Measurements from ENCODE around the gene KRT17.

The KRT17 gene

DNA sequence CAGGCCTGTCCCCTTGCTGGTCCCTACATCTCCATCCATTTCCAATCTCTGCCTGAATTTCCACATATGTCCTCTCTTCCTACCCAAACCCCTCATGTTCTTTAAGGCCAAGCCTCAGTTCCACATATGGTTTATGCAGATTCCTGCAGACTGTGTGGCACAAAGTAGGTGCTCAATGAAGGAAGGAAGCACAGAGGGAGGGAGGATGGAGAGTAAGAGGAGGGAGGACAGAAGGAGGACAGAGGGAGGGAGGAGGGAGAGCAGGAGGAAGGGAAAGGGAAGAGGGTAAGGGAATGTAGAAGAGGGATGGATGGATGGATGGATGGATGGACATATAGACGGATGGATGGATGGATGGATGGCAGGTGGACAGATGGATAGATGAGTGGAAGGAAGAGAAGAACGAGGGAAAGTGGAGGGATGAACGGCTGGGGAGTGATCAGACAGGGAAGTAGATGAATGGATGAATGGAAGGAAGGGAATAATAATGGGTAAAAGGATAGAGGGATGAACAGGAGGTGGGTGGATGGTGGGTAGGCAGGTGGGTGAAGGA lies 29.9 kb downstream of the KRT17 start:
- H3K4me3 ChIP-seq (ENCODE audit: low read length): no peak overlapping the region
- TF ChIP-seq, protein P1, sequence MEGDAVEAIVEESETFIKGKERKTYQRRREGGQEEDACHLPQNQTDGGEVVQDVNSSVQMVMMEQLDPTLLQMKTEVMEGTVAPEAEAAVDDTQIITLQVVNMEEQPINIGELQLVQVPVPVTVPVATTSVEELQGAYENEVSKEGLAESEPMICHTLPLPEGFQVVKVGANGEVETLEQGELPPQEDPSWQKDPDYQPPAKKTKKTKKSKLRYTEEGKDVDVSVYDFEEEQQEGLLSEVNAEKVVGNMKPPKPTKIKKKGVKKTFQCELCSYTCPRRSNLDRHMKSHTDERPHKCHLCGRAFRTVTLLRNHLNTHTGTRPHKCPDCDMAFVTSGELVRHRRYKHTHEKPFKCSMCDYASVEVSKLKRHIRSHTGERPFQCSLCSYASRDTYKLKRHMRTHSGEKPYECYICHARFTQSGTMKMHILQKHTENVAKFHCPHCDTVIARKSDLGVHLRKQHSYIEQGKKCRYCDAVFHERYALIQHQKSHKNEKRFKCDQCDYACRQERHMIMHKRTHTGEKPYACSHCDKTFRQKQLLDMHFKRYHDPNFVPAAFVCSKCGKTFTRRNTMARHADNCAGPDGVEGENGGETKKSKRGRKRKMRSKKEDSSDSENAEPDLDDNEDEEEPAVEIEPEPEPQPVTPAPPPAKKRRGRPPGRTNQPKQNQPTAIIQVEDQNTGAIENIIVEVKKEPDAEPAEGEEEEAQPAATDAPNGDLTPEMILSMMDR (conservative IDR thresholded peaks at IDR 0.05; ENCODE audit: low read depth, low read length): no peak
- DNase-seq (ENCODE audit: low read depth): no peak

DNA sequence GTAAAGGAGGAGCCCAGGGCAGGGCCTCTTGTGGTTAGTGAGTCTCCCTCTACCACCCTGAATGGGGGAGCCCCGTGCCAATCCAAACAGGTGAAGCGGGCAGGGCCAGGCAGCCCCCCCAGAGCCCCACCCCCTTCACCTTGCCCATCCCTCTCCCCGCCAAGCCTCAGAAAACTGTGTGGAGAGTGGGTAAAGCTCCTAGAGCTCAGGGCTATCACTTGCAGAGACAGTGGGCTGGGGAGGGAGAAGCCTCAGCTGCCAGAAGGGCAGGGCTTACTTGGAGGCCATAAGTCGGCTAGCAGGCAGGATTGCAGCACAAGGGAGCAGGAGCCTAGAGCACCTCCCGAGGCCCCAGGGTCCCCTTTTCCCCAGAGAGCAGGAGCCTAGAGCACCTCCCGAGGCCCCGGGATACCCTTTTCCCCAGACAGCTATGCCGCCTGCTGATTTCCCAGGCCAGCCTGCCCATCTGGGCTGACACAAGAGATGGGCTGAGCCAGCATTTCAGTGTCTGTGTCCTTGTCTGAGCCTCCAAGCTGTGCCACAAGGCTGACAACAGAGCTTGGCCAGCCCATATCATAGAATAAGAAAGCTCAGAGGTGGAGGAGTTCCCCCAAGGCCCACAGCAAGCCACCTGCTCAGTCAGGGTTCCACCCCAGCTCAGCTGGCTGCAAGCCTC lies 30.9 kb downstream of the KRT17 start:
- TF ChIP-seq, protein P1 (conservative IDR thresholded peaks at IDR 0.05; ENCODE audit: low read depth, low read length): no peak
- H3K4me3 ChIP-seq (ENCODE audit: low read length): no peak overlapping the region
- no peak for DNase-seq (ENCODE audit: low read depth)

DNA sequence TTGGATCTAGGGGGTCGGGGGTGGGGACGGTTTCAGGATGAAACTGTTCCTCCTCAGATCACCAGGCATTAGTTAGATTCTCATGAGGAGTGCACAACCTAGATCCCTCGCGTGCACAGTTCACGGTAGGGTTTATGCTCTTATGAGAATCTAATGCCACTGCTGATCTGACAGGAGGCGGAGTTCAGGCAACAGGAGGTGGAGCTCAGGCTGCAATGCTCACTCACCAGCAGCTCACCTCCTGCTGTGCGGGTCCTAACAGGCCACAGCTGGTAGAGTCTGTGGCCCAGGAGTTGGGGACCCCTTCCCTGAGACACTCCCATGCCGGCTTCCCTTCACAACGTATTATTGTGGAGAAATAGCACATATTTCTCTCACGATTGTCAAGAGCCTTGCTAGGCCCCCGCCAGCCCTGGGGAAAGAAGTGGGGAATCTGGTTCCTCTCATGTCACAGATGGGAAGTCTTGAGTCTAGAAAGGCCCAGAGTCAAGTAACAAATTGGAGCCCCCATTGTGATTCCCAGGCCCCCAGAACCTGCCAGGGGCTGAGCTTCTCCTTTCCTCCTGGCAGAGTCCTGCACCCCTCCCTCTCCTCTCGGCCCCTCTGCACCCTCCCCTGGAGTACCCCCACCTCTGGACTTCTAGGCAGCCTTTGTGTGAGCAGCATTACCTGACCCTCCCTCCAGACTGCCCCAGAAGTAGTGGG lies 31.6 kb downstream of the KRT17 start:
- TF ChIP-seq, protein P1 (conservative IDR thresholded peaks at IDR 0.05; ENCODE audit: low read depth, low read length): no peak
- no peak overlapping the region for H3K4me3 ChIP-seq (ENCODE audit: low read length)
- DNase-seq (ENCODE audit: low read depth): no peak

DNA sequence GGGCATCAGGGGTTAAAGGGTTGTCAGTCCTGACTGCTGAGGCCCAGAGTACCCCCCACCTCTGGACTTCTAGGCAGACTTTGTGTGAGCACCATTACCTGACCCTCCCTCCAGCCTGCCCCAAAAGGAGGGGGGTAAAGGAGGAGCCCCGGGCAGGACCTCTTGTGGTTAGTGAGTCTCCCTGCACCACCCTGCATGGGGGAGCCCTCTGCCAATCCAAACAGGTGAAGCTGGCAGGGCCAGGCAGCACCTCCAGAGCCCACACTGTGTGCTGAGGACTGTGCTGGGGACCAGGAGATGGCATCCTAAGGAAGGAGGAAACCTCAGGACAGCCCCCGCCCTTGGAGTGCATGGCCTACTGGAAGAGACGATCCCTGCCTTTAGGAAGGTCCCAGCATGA lies 35.1 kb downstream of the KRT17 start:
- no peak overlapping the region for H3K4me3 ChIP-seq (ENCODE audit: low read length)
- no peak for DNase-seq (ENCODE audit: low read depth)
- TF ChIP-seq, protein P1 (conservative IDR thresholded peaks at IDR 0.05; ENCODE audit: low read depth, low read length): no peak

DNA sequence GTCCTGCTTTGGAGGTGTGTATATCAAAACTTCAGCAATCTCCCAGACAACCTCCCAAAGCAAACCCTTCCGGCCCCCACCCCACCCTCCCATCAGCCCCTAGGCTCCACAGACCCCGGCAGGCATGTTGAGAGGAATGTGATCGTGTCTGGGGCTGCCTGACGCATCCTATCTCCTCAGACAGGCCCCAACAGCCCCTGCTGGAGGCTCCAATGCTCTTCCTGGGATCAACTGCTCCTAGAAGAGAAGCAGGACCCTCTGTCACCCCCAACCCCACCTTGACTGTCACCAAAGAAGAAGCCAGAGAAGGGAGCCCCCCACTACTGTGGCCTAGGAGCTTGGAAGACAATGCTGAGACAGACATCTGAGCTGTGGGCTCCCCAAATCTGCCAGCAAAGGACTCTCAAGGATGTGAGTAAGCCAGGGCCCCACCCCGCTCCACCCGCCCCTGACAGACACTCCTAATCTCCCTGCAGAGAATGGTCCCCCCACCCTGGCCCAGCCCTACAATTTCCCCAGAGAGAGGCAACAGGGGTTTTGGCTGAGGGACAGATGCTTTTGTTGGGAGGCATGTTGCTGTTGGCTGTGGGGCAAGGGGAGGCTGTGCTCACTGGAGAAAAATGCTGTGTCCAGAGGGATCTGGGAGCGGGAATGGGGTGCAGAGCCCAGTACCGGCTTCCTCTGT lies 36.1 kb downstream of the KRT17 start:
- H3K4me3 ChIP-seq (ENCODE audit: low read length): no peak overlapping the region
- TF ChIP-seq, protein P1 (conservative IDR thresholded peaks at IDR 0.05; ENCODE audit: low read depth, low read length): no peak
- no peak for DNase-seq (ENCODE audit: low read depth)

DNA sequence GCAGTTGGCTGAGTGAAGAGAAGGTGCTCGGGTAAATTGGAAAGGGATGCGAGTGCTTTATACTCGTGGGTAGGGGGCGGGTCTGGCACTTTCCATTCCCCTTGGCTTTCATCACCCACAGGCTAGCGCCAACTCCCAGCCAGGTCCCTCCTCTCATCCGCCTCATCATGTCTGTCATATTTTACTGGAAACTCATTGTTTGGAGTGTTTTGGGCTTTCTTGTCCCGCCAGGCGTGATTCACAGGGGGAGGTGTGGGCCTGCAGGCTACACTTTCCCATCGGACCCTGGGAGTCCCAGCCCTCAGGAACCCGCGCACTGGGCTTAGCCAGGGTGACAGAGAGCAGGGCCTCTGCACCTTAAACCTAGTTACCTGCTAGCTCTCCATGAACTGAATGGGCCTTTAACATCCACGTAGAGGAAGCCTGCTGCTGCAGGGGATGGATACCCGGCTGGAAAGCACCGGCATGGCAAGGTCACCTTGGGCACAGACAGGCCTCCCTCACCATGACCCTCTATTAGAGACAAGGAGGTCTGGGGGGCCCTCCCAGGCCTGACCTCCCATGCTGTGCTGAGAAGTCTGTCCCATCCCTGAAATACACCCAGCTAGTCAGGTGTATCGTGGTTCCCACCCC lies 37.4 kb downstream of the KRT17 start, which contains the start of gene KRT14:
TSS of gene KRT14 (minus strand) at position 33 of the 633 bp plus-strand sequence. CDS start 61 bp downstream, outside the sequence.
- DNase-seq (ENCODE audit: low read depth): no peak
- no peak within 1 kb of the TSS for H3K4me3 ChIP-seq (ENCODE audit: low read length)
- TF ChIP-seq, protein P1 (conservative IDR thresholded peaks at IDR 0.05; ENCODE audit: low read depth, low read length): no peak
